Fibroblast of the aortic adventitia (primary cell): Measurements from ENCODE around the gene FREM2. TPM values are rescaled to one million over a fixed set of nuclear protein-coding genes. Genes with fewer than 3 reads are reported as not detected.

ENCODE experiments used
- DNase-seq: peaks from one replicate; pipeline ENCODE4 v3.0.0-alpha.2; 2010; ENCODE audit warnings: low read depth
- H3K4me3 ChIP-seq: 2 replicates; pipeline ENCODE4 v1.5.1; 2011; ENCODE audit warnings: low read depth, mild to moderate bottlenecking, control low read depth, low read length, moderate library complexity
- CTCF ChIP-seq: IDR thresholded peaks from 2 replicates; pipeline ENCODE4 v1.5.1; 2011; ENCODE audit warnings: mild to moderate bottlenecking, low read length, control low read depth, inconsistent platforms; ENCODE audit not compliant: insufficient read depth
- total RNA-seq: library from RNA; depleted of rRNA; stranded (reverse); fragments of >200 nt; gene quantifications from 2 replicates; pipeline ENCODE4 v1.2.3, GENCODE V29; 2012; ENCODE audit warnings: low replicate concordance

FREM2 gene
- total RNA-seq, 1 donor = not detected

- no peak overlapping the region for H3K4me3 ChIP-seq
- DNase-seq = no peak
- no peak for TF ChIP-seq CTCF
Measured at GRCh38 chr13:38905081-38905480, 218.2 kb downstream of the FREM2 start.

GRCh38 chr13:38905861-38906260 lies 219.0 kb downstream of the FREM2 start:
- TF ChIP-seq CTCF = no peak
- H3K4me3 ChIP-seq = no peak overlapping the region
- no peak for DNase-seq

DNA sequence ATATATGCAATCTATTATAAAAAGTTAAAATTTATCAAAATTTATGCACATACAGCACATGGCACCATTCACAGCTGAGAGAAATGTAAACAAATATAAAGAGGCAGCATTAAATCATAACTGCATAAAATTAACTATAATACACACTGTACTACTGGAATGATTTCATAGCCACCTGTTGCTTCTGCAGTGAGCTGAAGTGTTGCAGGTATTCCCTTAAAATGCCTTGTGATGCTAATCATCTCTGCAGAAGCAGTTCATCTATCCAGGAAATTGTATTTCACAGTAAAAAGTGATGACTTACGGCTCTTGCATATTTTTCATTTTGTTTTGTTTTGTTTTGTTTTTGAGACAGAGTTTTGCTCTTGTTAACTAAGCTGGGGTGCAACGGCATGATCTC lies 221.7 kb downstream of the FREM2 start:
- TF ChIP-seq CTCF = no peak
- DNase-seq = no peak
- H3K4me3 ChIP-seq = no peak overlapping the region

DNA sequence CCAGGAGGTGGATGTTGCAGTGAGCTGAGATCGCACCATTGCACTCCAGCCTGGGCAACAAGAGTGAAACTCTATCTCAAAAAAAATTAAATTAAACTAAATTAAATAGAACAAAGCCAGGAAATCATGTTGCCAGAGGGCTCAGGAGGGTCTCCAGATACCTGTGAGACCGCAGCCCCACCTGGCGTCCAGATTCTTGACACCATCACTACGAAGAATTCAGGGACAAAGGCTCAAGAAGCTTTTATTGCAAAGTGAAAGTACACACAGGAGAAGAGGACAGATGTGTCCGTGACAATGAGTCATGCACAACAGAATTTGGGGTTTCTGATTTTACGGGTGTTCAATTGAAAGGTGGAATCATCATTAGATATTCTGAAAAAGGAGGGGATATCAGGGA lies 227.2 kb downstream of the FREM2 start:
- no peak for TF ChIP-seq CTCF
- H3K4me3 ChIP-seq = no peak overlapping the region
- no peak for DNase-seq

DNA sequence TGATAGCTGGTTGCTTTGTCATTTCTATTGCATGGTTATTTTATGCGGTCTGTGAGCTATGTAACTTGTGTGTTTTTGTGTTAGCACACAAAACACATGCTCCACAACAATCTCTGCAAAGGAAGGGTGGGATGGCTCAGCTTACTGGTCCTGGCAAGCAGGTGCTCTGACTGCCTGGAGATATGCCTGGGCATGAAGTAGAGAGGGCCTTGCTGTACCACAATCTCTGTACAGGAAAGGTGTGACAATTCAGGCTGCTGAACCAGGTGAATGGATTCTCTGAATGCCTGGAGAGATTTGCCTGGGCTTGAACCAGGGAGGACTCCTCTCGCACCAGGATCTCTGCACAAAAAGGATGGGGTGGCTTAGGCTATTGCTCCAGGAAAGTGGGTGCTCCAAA lies 234.2 kb downstream of the FREM2 start:
- H3K4me3 ChIP-seq = no peak overlapping the region
- DNase-seq = no peak
- TF ChIP-seq CTCF = no peak

DNA sequence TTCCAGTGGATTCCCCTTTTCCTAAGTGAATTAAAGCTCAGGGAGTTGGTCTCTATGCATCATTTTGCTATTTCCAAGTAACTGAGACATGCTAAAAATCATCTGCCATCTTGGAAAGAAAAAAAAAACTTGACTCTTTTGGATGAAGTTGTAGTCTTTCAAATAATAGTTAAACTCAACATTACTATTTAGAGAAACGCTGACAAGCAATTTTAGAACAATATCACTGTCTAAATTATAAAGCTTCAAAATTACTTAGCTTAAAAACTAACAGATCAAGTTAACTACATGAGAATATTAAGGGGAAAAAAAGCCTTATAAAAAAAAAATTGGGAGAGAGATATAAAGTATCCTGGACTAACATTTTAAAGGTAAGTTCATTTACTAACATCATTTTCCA lies 235.3 kb downstream of the FREM2 start:
- no peak overlapping the region for H3K4me3 ChIP-seq
- no peak for DNase-seq
- no peak for TF ChIP-seq CTCF

DNA sequence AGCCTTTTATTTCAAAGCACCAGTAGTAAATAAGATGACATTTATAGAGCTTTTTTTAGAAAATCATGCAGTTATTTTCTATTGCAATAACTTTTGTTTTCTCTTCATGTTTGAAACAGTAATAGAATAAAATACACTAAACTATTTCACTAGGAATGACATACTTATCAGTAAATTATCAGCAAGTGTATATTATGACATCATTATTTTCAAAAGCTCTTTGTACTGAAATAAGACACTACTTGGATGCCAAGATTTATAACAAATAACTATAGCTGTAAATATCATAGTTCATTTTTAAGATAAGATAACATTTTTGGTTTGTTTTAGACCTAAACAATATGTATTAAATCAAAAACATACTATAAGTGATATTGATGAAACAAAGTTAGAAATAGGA lies 246.9 kb downstream of the FREM2 start:
- H3K4me3 ChIP-seq = no peak overlapping the region
- no peak for TF ChIP-seq CTCF
- no peak for DNase-seq
